G401 (cell line): ENCODE measurements around the gene MARF1. TPM values are rescaled to one million over a fixed set of nuclear protein-coding genes. Genes with fewer than 3 reads are reported as not detected.
"Not testable (repeated sequence)": the region's sequence is repeated elsewhere in the genome, so short reads cannot be mapped to it uniquely, and the experiment has no call there.

Source experiments
- DNase-seq: peaks from one replicate; pipeline ENCODE4 v3.0.0-alpha.2; 2015; ENCODE audit warnings: low spot score
- in situ Hi-C: cut with HindIII; loops from 2 replicates; pipeline ENCODE4 v1.10.0; 2016; ENCODE audit warnings: low sequenced_read_pairs, mixed read lengths
- total RNA-seq: library from RNA; depleted of rRNA; stranded (reverse); fragments of >200 nt; shearing (Covaris generic); gene quantifications from 2 replicates; pipeline ENCODE4 v1.2.3, GENCODE V29; 2014

Gene MARF1
- total RNA-seq, 1 experiment from 2014 or later, result 12.5 TPM

DNA sequence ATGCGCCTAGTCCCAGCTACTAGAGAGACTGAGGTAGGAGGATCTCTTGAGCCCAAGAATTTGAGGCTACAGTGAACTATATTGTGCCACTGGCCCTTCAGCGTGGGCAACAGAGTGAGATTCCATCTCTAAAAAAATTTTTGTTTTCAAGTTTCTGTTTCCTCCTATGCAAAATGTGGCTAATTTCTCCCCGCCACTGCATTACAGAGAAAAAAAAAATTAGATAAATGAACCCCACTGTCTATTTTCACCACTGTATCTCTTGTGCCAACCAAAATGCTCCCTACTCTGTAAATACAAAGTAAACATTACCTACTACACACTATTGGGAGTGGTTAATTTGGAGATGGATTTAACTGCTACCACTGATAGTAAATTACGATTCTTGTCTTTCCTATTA is 2.0 kb downstream of the MARF1 start:
- in situ Hi-C loops, result no loop called here
- no peak for DNase-seq

- DNase-seq, result no peak
- in situ Hi-C loops, result no loop called here
These were observed 3.8 kb downstream of the MARF1 start for GRCh38 chr16:15639061-15639568.

DNA sequence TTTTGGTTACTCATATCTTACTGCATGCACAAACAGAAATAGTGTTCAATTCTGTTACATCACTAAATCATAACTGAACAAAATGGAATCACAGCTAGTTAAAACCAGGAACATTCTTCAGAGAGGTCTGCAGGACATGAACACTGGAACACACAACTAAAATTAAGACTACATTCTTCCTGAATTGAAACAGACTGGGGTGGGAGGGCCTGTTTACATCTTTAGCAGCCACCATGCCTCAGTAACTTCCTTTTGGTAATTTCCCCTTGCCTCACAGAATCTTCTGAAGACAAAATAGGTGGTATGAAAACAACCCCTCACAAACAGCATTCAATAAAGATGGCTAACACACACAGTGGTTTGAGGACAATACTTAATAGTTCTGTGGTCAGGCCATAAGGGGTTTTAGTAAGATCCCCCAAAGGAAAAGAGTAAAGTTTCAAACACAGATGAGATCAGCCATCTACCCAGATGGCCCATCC is 6.5 kb downstream of the MARF1 start:
- in situ Hi-C loops, result no loop called here
- no peak for DNase-seq

GRCh38 chr16:15635926-15636325 is 7.0 kb downstream of the MARF1 start:
- in situ Hi-C loops, result no loop called here
- no peak for DNase-seq

- DNase-seq, result no peak
- in situ Hi-C loops, result no loop called here
These were observed 11.1 kb downstream of the MARF1 start for GRCh38 chr16:15631730-15632409.

GRCh38 chr16:15621889-15622288 is 21.1 kb downstream of the MARF1 start:
- in situ Hi-C loops, result no loop called here
- DNase-seq, result no peak

DNA sequence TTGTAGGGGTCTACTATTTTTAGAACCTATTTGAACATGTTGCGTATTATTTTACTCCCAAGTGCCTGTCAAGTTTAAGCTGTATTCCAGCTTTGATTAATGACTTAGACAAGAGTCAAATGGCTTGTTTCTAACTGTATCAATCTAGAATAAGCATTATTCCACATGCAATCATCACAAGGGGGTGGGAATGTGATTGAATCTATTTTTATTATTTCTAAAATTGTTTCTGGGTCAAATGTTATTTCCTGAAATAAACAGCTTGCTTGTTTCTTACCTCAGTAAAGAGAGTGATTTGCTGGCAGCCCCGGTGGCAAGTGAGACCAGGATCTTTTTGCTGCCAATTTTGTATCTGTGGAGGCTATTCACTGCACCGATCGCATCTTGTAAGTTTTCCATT is 21.5 kb downstream of the MARF1 start:
- no peak for DNase-seq
- in situ Hi-C loops, result no loop called here

DNA sequence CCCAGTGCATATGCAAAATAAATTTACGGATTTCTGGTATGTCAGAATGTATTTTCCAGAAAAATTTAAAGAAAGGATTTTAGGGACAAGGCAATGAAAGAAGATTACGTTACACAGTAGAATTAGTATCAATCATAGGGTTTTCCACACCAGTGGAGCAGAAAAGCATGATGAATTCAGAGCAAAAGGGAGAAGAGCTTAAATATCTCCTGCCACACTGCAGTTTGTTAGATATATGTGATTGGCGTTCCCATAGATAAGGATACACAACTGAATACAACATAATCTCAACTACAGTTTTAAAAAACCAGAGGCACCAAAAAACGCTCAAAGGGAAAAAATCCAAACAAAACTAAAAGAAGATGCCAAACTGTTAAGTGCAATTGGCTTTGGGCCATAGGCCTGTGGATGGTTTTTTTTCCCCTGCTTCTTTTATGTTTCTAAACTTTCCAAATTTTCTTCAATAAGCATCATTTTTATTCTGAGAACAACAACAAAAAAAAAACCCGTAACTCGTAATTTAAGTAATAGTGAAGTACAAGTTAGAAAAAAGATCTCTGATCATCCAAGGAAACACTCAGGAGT is 22.3 kb downstream of the MARF1 start:
- in situ Hi-C loops, result no loop called here
- DNase-seq, result no peak

DNA sequence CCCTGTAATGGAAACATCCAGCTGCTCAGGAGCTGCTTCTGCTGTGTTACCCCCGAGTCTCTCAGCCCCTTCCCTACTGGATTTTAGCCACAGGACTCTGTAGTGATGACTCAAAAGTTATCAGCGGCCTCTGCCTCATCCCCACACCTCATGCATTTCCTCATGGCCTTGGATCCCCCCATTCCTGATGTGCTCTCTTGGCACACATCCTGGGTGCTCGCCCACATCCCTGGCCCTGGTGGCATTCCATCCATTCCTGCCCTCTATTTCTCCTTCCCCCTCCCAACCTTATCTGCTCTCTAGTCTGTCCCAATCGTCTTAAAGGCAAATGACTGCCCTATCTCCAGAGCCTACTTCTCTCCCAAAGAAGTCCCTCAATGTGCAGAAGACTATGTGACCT is 24.6 kb downstream of the MARF1 start:
- in situ Hi-C loops, result no loop called here
- no peak for DNase-seq

DNA sequence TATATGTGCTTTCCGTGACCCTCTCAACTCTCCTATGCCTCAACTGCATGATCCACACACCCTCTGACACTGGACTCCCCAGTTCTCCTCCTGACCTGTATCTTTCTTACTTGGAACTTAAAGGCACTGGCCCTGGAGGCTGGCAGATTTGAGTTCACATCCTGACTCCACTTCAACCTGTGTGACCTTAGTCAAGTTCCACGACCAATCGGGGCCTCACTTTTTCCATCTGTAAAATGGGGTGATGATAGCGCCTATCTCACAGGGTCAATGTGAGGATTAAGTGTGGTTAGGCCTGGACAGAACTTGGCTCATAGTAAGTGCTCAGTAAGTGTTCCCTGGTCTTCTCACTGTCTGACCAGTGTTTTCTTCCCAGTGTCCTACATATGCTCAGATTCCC is 25.1 kb downstream of the MARF1 start:
- in situ Hi-C loops, result no loop called here
- no peak for DNase-seq

GRCh38 chr16:15616475-15617165 is 26.3 kb downstream of the MARF1 start:
- in situ Hi-C loops, result no loop called here
- no peak for DNase-seq

DNA sequence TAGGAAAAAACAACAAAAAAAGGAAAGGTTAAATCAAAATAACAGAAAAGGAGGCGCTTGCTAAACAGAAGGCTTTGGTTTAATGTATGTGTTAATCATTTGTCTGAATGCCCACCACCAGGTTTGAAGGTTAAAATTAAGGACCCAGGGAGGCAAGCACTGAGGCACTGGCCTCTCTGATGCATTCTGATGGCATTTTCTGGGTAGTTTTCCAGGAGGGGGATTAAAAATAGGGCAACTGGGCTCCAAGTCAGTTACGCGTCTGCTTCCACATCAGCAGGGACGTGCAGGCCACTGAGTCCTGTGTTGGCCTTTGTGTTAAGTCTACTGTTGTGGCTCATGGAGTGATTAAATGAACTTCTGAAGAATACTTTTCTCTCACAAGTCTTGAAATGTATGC is 26.9 kb downstream of the MARF1 start:
- in situ Hi-C loops, result no loop called here
- no peak for DNase-seq

DNA sequence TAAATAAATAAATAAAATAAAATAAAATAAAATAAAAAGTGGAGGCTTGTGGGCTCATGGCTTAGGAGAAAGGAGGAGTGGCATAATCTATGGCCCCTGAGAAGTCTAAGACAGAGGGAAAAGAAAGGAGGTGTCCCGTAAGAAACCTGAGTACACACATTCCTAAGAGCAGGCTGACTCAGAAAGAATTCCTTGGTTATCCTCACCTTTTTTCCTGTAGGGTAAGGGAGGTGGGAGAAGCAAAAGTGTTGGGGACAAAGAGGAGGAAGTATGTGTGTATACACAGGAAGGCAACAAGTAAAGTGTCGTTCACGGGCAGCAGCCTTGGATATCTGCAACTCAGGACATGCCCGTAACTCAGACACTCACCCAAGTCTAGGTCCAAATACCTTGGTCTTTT is 29.3 kb downstream of the MARF1 start:
- in situ Hi-C loops, result no loop called here
- no peak for DNase-seq

DNA sequence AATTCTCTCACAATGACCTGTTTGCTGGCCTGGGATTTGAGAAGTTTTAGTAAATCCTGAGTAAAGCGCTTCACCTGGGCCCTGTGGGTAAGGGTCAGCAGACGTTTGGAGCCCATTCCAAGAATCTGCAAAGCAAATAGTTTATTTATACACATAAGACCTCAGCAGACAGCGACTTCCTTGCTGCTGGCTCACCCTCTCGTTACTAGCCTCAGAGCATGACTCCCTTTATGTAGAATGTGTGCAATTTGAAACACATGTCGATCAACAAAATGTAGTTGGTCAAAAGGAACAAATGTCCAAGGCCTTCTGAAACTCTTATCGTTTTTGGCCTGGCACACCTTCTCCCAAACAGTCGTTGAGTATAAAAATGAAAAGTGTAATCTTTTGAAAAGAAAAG is 31.3 kb downstream of the MARF1 start:
- in situ Hi-C loops, result no loop called here
- no peak for DNase-seq

DNA sequence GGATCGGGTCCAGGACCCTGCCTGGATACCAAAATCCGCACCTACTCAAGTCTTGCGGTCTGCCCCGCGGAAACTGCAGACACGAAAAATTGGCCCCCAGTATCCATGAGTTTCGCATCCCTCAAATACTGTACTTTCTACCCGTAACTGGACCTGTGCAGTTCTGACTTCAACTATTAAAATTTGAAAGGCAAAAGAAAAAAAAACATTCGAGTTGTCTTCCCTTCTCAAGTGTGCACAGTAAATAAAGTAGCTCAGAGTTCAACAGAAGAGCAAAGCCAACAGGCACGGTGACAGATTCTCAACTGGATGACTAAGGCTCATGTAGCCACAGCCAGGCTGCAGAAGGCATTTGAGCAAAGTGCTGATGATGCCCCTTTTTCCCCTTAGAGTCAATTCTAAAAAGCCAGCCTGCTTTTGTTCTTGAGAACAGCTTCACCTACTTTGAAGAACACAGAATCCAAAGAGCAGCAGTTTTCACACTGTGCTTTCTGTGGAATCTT is 32.5 kb downstream of the MARF1 start:
- DNase-seq, result no peak
- in situ Hi-C loops, result no loop called here

DNA sequence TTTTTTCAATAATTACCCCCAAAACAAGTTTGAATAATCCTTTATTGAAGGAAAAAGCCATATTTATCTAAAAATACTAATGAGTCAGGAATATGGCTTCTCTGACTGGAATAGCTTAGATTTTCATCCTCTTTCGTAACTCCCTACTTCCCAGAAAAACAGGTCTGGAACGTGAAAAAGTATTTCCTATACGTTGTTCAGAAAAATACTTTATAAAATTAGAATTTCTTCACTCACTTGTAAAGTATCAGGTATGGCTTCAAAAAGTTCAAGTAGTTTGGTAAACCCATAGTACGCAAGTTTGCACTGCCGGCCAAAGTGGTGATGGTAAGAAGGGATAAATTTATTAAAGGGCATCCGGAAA is 33.7 kb downstream of the MARF1 start:
- in situ Hi-C loops, result no loop called here

GRCh38 chr16:15608398-15609285 is 34.3 kb downstream of the MARF1 start:
- DNase-seq, result no peak
- in situ Hi-C loops, result no loop called here

More for the DNA sequence above, 33.7 kb downstream of the MARF1 start:
- DNase-seq, result no peak

DNA sequence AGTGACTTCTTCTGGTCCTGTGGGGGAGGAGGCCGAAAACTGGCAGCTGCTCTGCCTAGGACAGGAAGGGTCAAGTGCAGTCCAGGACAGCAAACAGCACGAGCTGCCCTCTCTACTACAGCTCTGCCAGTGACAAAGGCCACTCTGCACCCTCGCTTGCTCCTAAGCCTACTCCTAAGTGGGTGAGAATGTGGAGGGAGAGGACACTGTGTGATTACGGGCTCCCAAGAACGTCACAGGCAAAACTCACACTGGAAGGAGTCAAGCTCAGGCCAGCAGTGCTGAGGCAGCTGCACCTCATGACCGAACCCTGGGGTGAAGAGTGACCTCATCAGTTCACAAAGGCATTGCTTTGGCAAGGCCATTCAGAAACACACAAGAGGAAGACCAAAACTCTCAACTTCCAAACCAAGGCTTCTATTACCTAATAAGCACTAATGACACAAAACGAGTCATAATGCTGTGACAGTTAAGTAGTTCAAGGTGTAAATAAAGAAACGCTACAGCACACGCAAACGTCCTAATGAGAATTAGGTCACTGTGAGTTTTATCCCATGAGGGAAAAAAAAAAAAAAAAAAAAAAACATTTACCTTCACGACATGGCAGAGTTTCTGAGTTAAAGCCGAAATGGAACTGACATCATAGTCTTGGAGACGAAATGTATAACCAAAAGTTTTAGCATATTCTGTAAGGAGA is 35.1 kb downstream of the MARF1 start:
- DNase-seq, result no peak
- in situ Hi-C loops, result no loop called here

- DNase-seq, in situ Hi-C loops: not testable (repeated sequence)
These were observed 35.7 kb downstream of the MARF1 start for GRCh38 chr16:15607221-15607699.
